Breast epithelium (tissue), 4 donors: ENCODE results near the gene LIX1. TPM values are rescaled to one million over a fixed set of nuclear protein-coding genes. Genes with fewer than 3 reads are reported as not detected.

ENCODE experiments used
- DNase-seq, 2 donors: peaks; one replicate each; pipeline ENCODE4 v3.0.0-alpha.2; 2019; ENCODE audit warnings: low spot score in 2 of 2
- H3K27ac ChIP-seq, 2 donors: fragments of 200-600 bp; sonication (generic) in 1 of 2; one replicate each; pipeline ENCODE4 v1.5.1; 2016 to 2019; ENCODE audit warnings: mild to moderate bottlenecking in 1 of 2
- H3K27me3 ChIP-seq, 2 donors: fragments of 200-600 bp; sonication (generic) in 1 of 2; one replicate each; pipeline versions ENCODE4 v1.5.1 to v1.6.0; 2017 to 2019; ENCODE audit warnings: control low read depth in 1 of 2, mild to moderate bottlenecking in 1 of 2
- H3K36me3 ChIP-seq: fragments of 200-600 bp; one replicate; pipeline ENCODE4 v1.5.1; 2019
- H3K4me1 ChIP-seq, 2 donors: fragments of 200-600 bp; sonication (generic); one replicate each; pipeline ENCODE4 v1.5.1; 2016 to 2019; ENCODE audit warnings: control low read depth in 1 of 2
- H3K4me3 ChIP-seq, 3 donors: fragments of 200-600 bp; sonication (generic); 1 replicate in 2 of 3; 2 replicates in 1 of 3; pipeline ENCODE4 v1.5.1; 2016 to 2019; ENCODE audit warnings: mild to moderate bottlenecking in 3 of 3, moderate library complexity in 2 of 3
- H3K9me3 ChIP-seq, 2 donors: fragments of 200-600 bp; sonication (generic) in 1 of 2; one replicate each; pipeline ENCODE4 v1.5.1; 2016 to 2019; ENCODE audit warnings: control low read depth in 1 of 2
- CTCF ChIP-seq, 3 donors: fragments of 450-650 bp; IDR thresholded peaks; one replicate each; pipeline ENCODE4 v1.5.1; 2016 to 2017; ENCODE audit warnings: antibody characterized with exemption in 3 of 3, mild to moderate bottlenecking in 3 of 3, moderate library complexity in 3 of 3
- POLR2A ChIP-seq: fragments of 450-650 bp; IDR thresholded peaks from one replicate; pipeline ENCODE4 v1.6.1; 2016; ENCODE audit warnings: antibody characterized with exemption, mild to moderate bottlenecking, moderate library complexity
- POLR2AphosphoS5 ChIP-seq, 3 donors: sonication (generic); formaldehyde crosslinking; IDR thresholded peaks; one replicate each; pipeline ENCODE4 v1.6.1; 2017; ENCODE audit warnings: antibody characterized with exemption in 3 of 3
- intact Hi-C: fragments of 100-400 bp; cut with DNase I; formaldehyde crosslinking; loops from one replicate; pipeline ENCODE4 v1.15.1; 2023; ENCODE audit warnings: low total_unique reads
- total RNA-seq, 3 donors: library from RNA; depleted of rRNA; stranded (reverse); fragments of >200 nt; gene quantifications; one replicate each; pipeline ENCODE4 v1.1.0, GENCODE V29; 2016

Gene LIX1
- total RNA-seq, 3 donors from 2014 or later, result 0.15 TPM; not detected in 2

DNA sequence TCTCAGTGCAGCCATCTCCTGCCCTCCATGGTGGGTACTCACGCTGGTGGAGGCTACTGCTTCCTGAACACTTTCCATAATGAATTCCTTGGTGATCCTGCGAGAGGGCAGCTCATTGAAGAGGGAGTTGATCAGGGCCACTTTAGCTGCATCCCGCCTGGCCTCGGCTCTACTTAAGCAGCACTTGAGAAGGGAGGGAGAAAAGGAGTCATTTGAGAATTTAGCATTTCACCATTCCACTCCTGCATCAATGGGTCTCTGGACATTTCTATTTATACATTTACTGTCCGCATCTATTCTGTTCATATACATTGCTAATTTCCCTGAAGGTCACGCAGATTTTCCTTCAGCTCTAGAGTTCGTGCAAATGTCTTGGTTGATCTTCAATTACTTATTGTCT, 35.1 kb downstream of the LIX1 start:
- H3K27ac ChIP-seq, result no peak overlapping the region
- intact Hi-C loops, result no loop called here
- H3K4me3 ChIP-seq, result no peak overlapping the region
- DNase-seq, result no peak
- H3K4me1 ChIP-seq, result no peaks in the 10 kb centered on the region
- H3K36me3 ChIP-seq, result no peaks in the 10 kb centered on the region
- H3K9me3 ChIP-seq, result no peaks in the 10 kb centered on the region
- TF ChIP-seq CTCF (IDR thresholded peaks at IDR 0.05), result no peak
- no peak for TF ChIP-seq POLR2A
- TF ChIP-seq POLR2AphosphoS5 (IDR thresholded peaks at IDR 0.05), result no peak
- no peaks in the 10 kb centered on the region for H3K27me3 ChIP-seq

DNA sequence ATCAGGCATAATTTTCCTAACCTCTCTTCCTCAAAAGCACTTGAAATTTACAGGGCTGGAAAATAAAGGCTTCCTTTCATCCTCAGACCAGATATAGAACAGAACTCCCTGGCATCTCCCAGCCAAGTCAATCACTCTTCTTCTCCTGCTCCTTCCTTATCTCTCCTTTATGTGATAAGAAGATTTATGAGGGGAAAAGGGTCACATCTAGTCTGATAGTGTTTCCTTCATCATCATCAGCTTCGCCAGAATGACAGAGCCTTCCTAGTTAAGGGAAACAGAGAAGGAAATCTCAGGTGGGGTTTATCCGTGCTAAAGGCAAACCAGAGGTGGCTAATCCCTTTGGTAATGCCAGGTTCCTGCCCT, 36.2 kb downstream of the LIX1 start:
- H3K36me3 ChIP-seq, result no peaks in the 10 kb centered on the region
- no peak for DNase-seq
- H3K4me3 ChIP-seq, result no peak overlapping the region
- TF ChIP-seq CTCF (IDR thresholded peaks at IDR 0.05), result no peak
- TF ChIP-seq POLR2A, result no peak
- no peak for TF ChIP-seq POLR2AphosphoS5 (IDR thresholded peaks at IDR 0.05)
- no peaks in the 10 kb centered on the region for H3K9me3 ChIP-seq
- no peaks in the 10 kb centered on the region for H3K4me1 ChIP-seq
- H3K27ac ChIP-seq, result no peak overlapping the region
- intact Hi-C loops, result no loop called here
- H3K27me3 ChIP-seq, result no peaks in the 10 kb centered on the region

GRCh38 chr5:97105501-97106215, 36.8 kb downstream of the LIX1 start:
- DNase-seq, result no peak
- intact Hi-C loops, result no loop called here
- H3K4me1 ChIP-seq, result no peaks in the 10 kb centered on the region
- H3K4me3 ChIP-seq, result no peak overlapping the region
- no peaks in the 10 kb centered on the region for H3K36me3 ChIP-seq
- TF ChIP-seq CTCF (IDR thresholded peaks at IDR 0.05) (no peak), POLR2A (no peak), POLR2AphosphoS5 (IDR thresholded peaks at IDR 0.05) (no peak)
- H3K9me3 ChIP-seq, result no peaks in the 10 kb centered on the region
- H3K27me3 ChIP-seq, result no peaks in the 10 kb centered on the region
- no peak overlapping the region for H3K27ac ChIP-seq

DNA sequence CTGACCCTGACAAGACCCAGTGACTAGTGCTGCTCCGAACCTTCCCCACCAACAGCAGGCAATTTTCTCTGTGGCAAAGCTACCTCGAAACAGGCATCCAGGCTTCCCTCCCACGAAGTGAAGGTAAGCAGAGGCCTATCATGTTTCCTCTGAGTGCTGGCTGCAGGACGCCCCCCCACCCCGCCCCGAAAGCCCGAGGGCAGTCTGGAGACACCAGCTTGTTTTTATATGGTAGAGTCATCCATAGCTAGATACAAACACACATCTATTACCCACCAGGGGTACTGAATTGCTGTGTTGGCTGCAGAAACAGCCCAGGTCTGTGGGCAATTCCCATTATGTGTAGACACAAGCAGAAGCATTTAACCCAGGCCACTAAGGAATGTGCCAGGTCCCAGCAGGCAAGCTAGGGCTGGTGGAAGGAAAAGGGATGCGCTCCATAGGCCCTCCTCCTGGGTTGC, 40.4 kb downstream of the LIX1 start:
- no peak for DNase-seq
- H3K36me3 ChIP-seq, result no peaks in the 10 kb centered on the region
- no peaks in the 10 kb centered on the region for H3K27me3 ChIP-seq
- H3K4me3 ChIP-seq, result no peak overlapping the region
- TF ChIP-seq CTCF (IDR thresholded peaks at IDR 0.05) (no peak), POLR2AphosphoS5 (IDR thresholded peaks at IDR 0.05) (no peak), POLR2A (no peak)
- intact Hi-C loops, result no loop called here
- no peaks in the 10 kb centered on the region for H3K4me1 ChIP-seq
- no peak overlapping the region for H3K27ac ChIP-seq
- H3K9me3 ChIP-seq, result no peaks in the 10 kb centered on the region

GRCh38 chr5:97101189-97101910, 41.1 kb downstream of the LIX1 start:
- TF ChIP-seq CTCF (IDR thresholded peaks at IDR 0.05) (no peak), POLR2AphosphoS5 (IDR thresholded peaks at IDR 0.05) (no peak), POLR2A (no peak)
- no peaks in the 10 kb centered on the region for H3K4me1 ChIP-seq
- intact Hi-C loops, result no loop called here
- H3K36me3 ChIP-seq, result no peaks in the 10 kb centered on the region
- H3K4me3 ChIP-seq, result no peak overlapping the region
- H3K27ac ChIP-seq, result no peak overlapping the region
- no peaks in the 10 kb centered on the region for H3K27me3 ChIP-seq
- no peak for DNase-seq
- no peaks in the 10 kb centered on the region for H3K9me3 ChIP-seq
